Common myeloid progenitor, CD34-positive (primary cell): ENCODE results near the gene RBMS1.
"Not testable (repeated sequence)": the region's sequence is repeated elsewhere in the genome, so short reads cannot be mapped to it uniquely, and the experiment has no call there.

ENCODE experiments used
- CTCF ChIA-PET: fragments of 350-600 bp; sonication (Branson Sonifier 250); formaldehyde crosslinking; loops from one replicate; lab custom pipeline; 2021; ENCODE audit warnings: antibody characterized with exemption; lab: Charles Lee
- POLR2A ChIA-PET: fragments of 350-600 bp; sonication (Branson Sonifier 250); formaldehyde crosslinking; loops from one replicate; lab custom pipeline; 2021; ENCODE audit warnings: antibody characterized with exemption; lab: Charles Lee
- DNase-seq, 3 donors: peaks; one replicate each; pipeline versions ENCODE4 v3.0.0 to v3.0.0-alpha.2; 2013
- H3K27ac ChIP-seq, 2 experiments: 1 replicate in 1 of 2; 2 replicates in 1 of 2; pipeline ENCODE4 v1.7.0; 2013; ENCODE audit warnings: inconsistent platforms in 2 of 2, low read length in 2 of 2, mild to moderate bottlenecking in 2 of 2, low read depth in 1 of 2, moderate library complexity in 1 of 2; ENCODE audit not compliant: severe bottlenecking in 2 of 2, insufficient read depth in 1 of 2, poor library complexity in 1 of 2
- H3K27me3 ChIP-seq, 5 experiments: replicated peaks in 2 of 5; 1 replicate in 3 of 5; 2 replicates in 2 of 5; pipeline versions ENCODE4 v1.6.1 to v1.7.0; 2013; ENCODE audit warnings: low read length in 4 of 5, mild to moderate bottlenecking in 2 of 5, moderate library complexity in 2 of 5, inconsistent platforms in 1 of 5; ENCODE audit not compliant: insufficient read depth in 5 of 5, control insufficient read depth in 4 of 5
- H3K36me3 ChIP-seq, 4 experiments: 1 replicate in 2 of 4; 2 replicates in 2 of 4; pipeline versions ENCODE4 v1.6.1 to v1.7.0; 2013; ENCODE audit warnings: low read length in 3 of 4, control low read depth in 1 of 4, mild to moderate bottlenecking in 1 of 4; ENCODE audit not compliant: control insufficient read depth in 4 of 4, insufficient read depth in 4 of 4
- H3K4me1 ChIP-seq, 4 experiments: 1 replicate in 3 of 4; 2 replicates in 1 of 4; pipeline versions ENCODE4 v1.6.1 to v1.7.1; 2013; ENCODE audit warnings: low read length in 3 of 4, mild to moderate bottlenecking in 3 of 4, control low read depth in 1 of 4, inconsistent platforms in 1 of 4, moderate library complexity in 1 of 4; ENCODE audit not compliant: control insufficient read depth in 4 of 4, insufficient read depth in 4 of 4; ENCODE audit errors: control extremely low read depth in 1 of 4
- H3K4me3 ChIP-seq, 7 experiments: 1 replicate in 4 of 7; 2 replicates in 3 of 7; pipeline versions ENCODE4 v1.5.1 to v1.7.0; 2013; ENCODE audit warnings: mild to moderate bottlenecking in 7 of 7, low read length in 6 of 7, moderate library complexity in 6 of 7, inconsistent platforms in 2 of 7, low read depth in 2 of 7, control low read depth in 1 of 7; ENCODE audit not compliant: insufficient read depth in 4 of 7, control insufficient read depth in 1 of 7; ENCODE audit errors: extremely low read depth in 1 of 7
- H3K9me3 ChIP-seq, 5 experiments: 1 replicate in 4 of 5; 2 replicates in 1 of 5; pipeline versions ENCODE4 v1.6.1 to v1.7.1; 2013; ENCODE audit warnings: low read length in 4 of 5, mild to moderate bottlenecking in 2 of 5, inconsistent platforms in 1 of 5, low read depth in 1 of 5, moderate library complexity in 1 of 5; ENCODE audit not compliant: control insufficient read depth in 4 of 5, insufficient read depth in 2 of 5; ENCODE audit errors: control extremely low read depth in 1 of 5
- WGBS: methylation state at CpG from one replicate; pipeline ENCODE4 v1.1.5; 2013; ENCODE audit not compliant: insufficient coverage; 5-methylcytosine and 5-hydroxymethylcytosine counted together

The RBMS1 gene

GRCh38 chr2:160368988-160369930 is 124.3 kb downstream of the RBMS1 start:
- Histone ChIP-seq H3K4me3 (no peak overlapping the region), H3K36me3 (peaks cover 0 to 10% (median 6%) of the 10 kb centered on the region in 4 experiments), H3K9me3 (no peaks in the 10 kb centered on the region), H3K27me3 (no peaks in the 10 kb centered on the region), H3K4me1 (peaks cover 10 to 59% (median 26%) of the 10 kb centered on the region in 4 experiments), H3K27ac (no peak overlapping the region)
- ChIA-PET CTCF (interaction anchor here (1.0 to 1.8 kb wide), 4 partner anchors 11 to 61 kb away, joined by 3 to 6 read pairs (median 4); no protein-coding TSS in a partner anchor), POLR2A (no interaction called here)
- no peak for DNase-seq
- WGBS = 100% methylated on average over 6 of the region's 7 CpGs

GRCh38 chr2:160367887-160368286 is 125.7 kb downstream of the RBMS1 start:
- H3K36me3 ChIP-seq = peaks cover 0 to 14% (median 7%) of the 10 kb centered on the region in 4 experiments
- H3K27me3 ChIP-seq = no peaks in the 10 kb centered on the region
- H3K4me3 ChIP-seq = peak overlapping the region in 3 of 7 experiments; percentile 1 to 27 (median 5)
- POLR2A ChIA-PET = no interaction called here
- no peak overlapping the region for H3K27ac ChIP-seq
- peak; percentile 25 to 68 (median 54) for DNase-seq
- no peaks in the 10 kb centered on the region for H3K9me3 ChIP-seq
- CTCF ChIA-PET = interaction anchor here (1.8 kb wide), 1 partner anchor 14 kb away, joined by 6 read pairs; no protein-coding TSS in a partner anchor
- WGBS = 45% methylated on average over 7 of the region's 7 CpGs
- H3K4me1 ChIP-seq = peaks cover 10 to 47% (median 20%) of the 10 kb centered on the region in 4 experiments

GRCh38 chr2:160367139-160367538 is 126.5 kb downstream of the RBMS1 start:
- DNase-seq, H3K4me3 ChIP-seq, POLR2A ChIA-PET, H3K9me3 ChIP-seq, H3K27ac ChIP-seq, H3K27me3 ChIP-seq: not testable (repeated sequence)
- Histone ChIP-seq H3K36me3 (peaks cover 0 to 14% (median 7%) of the 10 kb centered on the region in 4 experiments), H3K4me1 (peaks cover 10 to 40% (median 18%) of the 10 kb centered on the region in 4 experiments)
- WGBS = 100% methylated on average over 3 of the region's 4 CpGs
- CTCF ChIA-PET = interaction anchor here (1.3 kb wide), 1 partner anchor 63 kb away, joined by 3 read pairs; no protein-coding TSS in a partner anchor

- Histone ChIP-seq H3K4me1 (peaks cover 6 to 33% (median 12%) of the 10 kb centered on the region in 4 experiments), H3K4me3 (no peak overlapping the region), H3K27ac (no peak overlapping the region), H3K27me3 (no peaks in the 10 kb centered on the region), H3K9me3 (no peaks in the 10 kb centered on the region), H3K36me3 (peaks cover 0 to 14% (median 8%) of the 10 kb centered on the region in 4 experiments)
- no peak for DNase-seq
- ChIA-PET POLR2A (no interaction called here), CTCF (interaction anchor here (1.3 to 1.4 kb wide), 2 partner anchors 12 to 63 kb away, joined by 3 read pairs; no protein-coding TSS in a partner anchor)
- WGBS = no CpG with 5 or more reads among the region's 1 CpG
Observed at GRCh38 chr2:160366474-160366873, 127.1 kb downstream of the RBMS1 start.

GRCh38 chr2:160365716-160366367 is 127.8 kb downstream of the RBMS1 start:
- WGBS = 97% methylated on average over 3 of the region's 5 CpGs
- no peak overlapping the region for H3K4me3 ChIP-seq
- H3K4me1 ChIP-seq = peaks cover 2 to 27% (median 8%) of the 10 kb centered on the region in 4 experiments
- no peaks in the 10 kb centered on the region for H3K9me3 ChIP-seq
- ChIA-PET POLR2A (no interaction called here), CTCF (interaction anchor here (1.0 to 1.4 kb wide), 4 partner anchors 11 to 64 kb away, joined by 3 to 4 read pairs (median 3); no protein-coding TSS in a partner anchor)
- H3K36me3 ChIP-seq = peaks cover 0 to 14% (median 8%) of the 10 kb centered on the region in 4 experiments
- no peak for DNase-seq
- H3K27me3 ChIP-seq = no peaks in the 10 kb centered on the region
- no peak overlapping the region for H3K27ac ChIP-seq

GRCh38 chr2:160364364-160364763 is 129.2 kb downstream of the RBMS1 start:
- DNase-seq = no peak
- 100% methylated on average over 2 of the region's 2 CpGs for whole genome bisulfite sequencing

More at GRCh38 chr2:160364364-160364763, 129.2 kb downstream of the RBMS1 start:
- peaks cover 2 to 27% (median 8%) of the 10 kb centered on the region in 4 experiments for H3K4me1 ChIP-seq
- no peak overlapping the region for H3K27ac ChIP-seq
- POLR2A ChIA-PET = no interaction called here
- no peaks in the 10 kb centered on the region for H3K9me3 ChIP-seq
- peaks cover 0 to 14% (median 8%) of the 10 kb centered on the region in 4 experiments for H3K36me3 ChIP-seq
- H3K27me3 ChIP-seq = no peaks in the 10 kb centered on the region
- CTCF ChIA-PET = interaction anchor here (0.7 to 3.0 kb wide), 4 partner anchors 11 to 630 kb away, joined by 3 to 15 read pairs (median 4); no protein-coding TSS in a partner anchor
- no peak overlapping the region for H3K4me3 ChIP-seq
